HepG2 (cell line): ENCODE results near the gene DOK4. TPM values are rescaled to one million over a fixed set of nuclear protein-coding genes. Genes with fewer than 3 reads are reported as not detected.

ENCODE experiments used
- AHR ChIP-seq: IDR thresholded peaks from 2 replicates; pipeline ENCODE4 v1.6.1; 2018; ENCODE audit warnings: missing genetic modification reagents, missing compliant biosample characterization
- ARID3A ChIP-seq: IDR thresholded peaks from 2 replicates; pipeline ENCODE4 v1.6.1; 2012; ENCODE audit warnings: low read depth, low read length, improper control_type of control experiment
- MLLT10 ChIP-seq: sonication (generic); formaldehyde crosslinking; IDR thresholded peaks from 2 replicates; pipeline ENCODE4 v1.4.0; 2020; ENCODE audit warnings: missing genetic modification reagents
- MXD4 ChIP-seq: IDR thresholded peaks from 2 replicates; pipeline ENCODE4 v1.6.1; 2016; ENCODE audit warnings: mild to moderate bottlenecking, missing biosample characterization, missing genetic modification reagents
- NCOA2 ChIP-seq: sonication (generic); formaldehyde crosslinking; IDR thresholded peaks from 2 replicates; pipeline ENCODE4 v1.8.0; 2022; ENCODE audit warnings: inconsistent platforms
- NONO ChIP-seq, 2 experiments: fragments of 450-650 bp in 1 of 2; sonication (generic) in 1 of 2; formaldehyde crosslinking in 1 of 2; IDR thresholded peaks in 1 of 2; conservative IDR thresholded peaks in 1 of 2; 2 replicates each; pipeline versions ENCODE4 v1.6.1 to v1.8.0; 2017 to 2022; ENCODE audit warnings: mild to moderate bottlenecking in 1 of 2, missing genetic modification reagents in 1 of 2, moderate library complexity in 1 of 2
- PRMT3 ChIP-seq: sonication (generic); formaldehyde crosslinking; IDR thresholded peaks from 2 replicates; pipeline ENCODE4 v1.8.1; 2022; ENCODE audit warnings: low read depth, mild to moderate bottlenecking, moderate library complexity, missing genetic modification reagents, borderline replicate concordance
- RFXAP ChIP-seq: sonication (generic); formaldehyde crosslinking; IDR thresholded peaks from 2 replicates; pipeline ENCODE4 v1.4.0; 2020; ENCODE audit warnings: missing genetic modification reagents, borderline replicate concordance
- TBX3 ChIP-seq: fragments of 450-650 bp; IDR thresholded peaks from 2 replicates; pipeline ENCODE4 v1.6.1; 2017; ENCODE audit warnings: antibody characterized with exemption, mild to moderate bottlenecking, inconsistent platforms, borderline replicate concordance
- ZBTB42 ChIP-seq: sonication (generic); formaldehyde crosslinking; IDR thresholded peaks from 2 replicates; pipeline ENCODE4 v1.5.0; 2020; ENCODE audit warnings: mild to moderate bottlenecking, missing genetic modification reagents
- ZFP36L2 ChIP-seq: sonication (generic); formaldehyde crosslinking; IDR thresholded peaks from 2 replicates; pipeline ENCODE4 v1.4.0; 2020; ENCODE audit warnings: missing genetic modification reagents
- ZNF362 ChIP-seq: sonication (generic); formaldehyde crosslinking; IDR thresholded peaks from 2 replicates; pipeline ENCODE4 v1.4.0; 2020; ENCODE audit warnings: missing genetic modification reagents, mild to moderate bottlenecking, borderline replicate concordance
- ZNF512B ChIP-seq: sonication (generic); formaldehyde crosslinking; IDR thresholded peaks from 2 replicates; pipeline ENCODE4 v1.5.1; 2020; ENCODE audit warnings: missing genetic modification reagents, mild to moderate bottlenecking, borderline replicate concordance
- ZNF720 ChIP-seq: sonication (generic); formaldehyde crosslinking; IDR thresholded peaks from 2 replicates; pipeline ENCODE4 v1.4.0; 2020; ENCODE audit warnings: missing genetic modification reagents
- ZSCAN9 ChIP-seq: IDR thresholded peaks from 2 replicates; pipeline ENCODE4 v1.6.1; 2016; ENCODE audit warnings: borderline replicate concordance
- polyA plus RNA-seq, 8 experiments: library from polyadenylated mRNA; depleted of rRNA in 3 of 8; stranded (reverse) in 7 of 8; unstranded in 1 of 8; fragments of >200 nt; fragmentation: Illumina TruSeq in 4 of 8; extraction: Trizol in 4 of 8; gene quantifications; 2 replicates each; pipeline versions ENCODE4 v1.2.1 to v1.2.3, GENCODE V29; 2011 to 2016; ENCODE audit warnings: low read depth in 4 of 8, missing spikeins in 1 of 8, mixed read lengths in 1 of 8; ENCODE audit not compliant: insufficient read depth in 1 of 8
- total RNA-seq, 5 experiments: library from RNA; depleted of rRNA; stranded (reverse); fragments of >200 nt; fragmentation: Illumina TruSeq; extraction: Trizol; gene quantifications; 2 replicates each; pipeline ENCODE4 v1.2.3, GENCODE V29; 2016; ENCODE audit warnings: low read depth in 1 of 5
- TF ChIP-seq, protein P1 (sequence below): IDR thresholded peaks from 2 replicates; pipeline ENCODE4 v1.6.1; 2016; ENCODE audit warnings: low read depth, control low read depth
- TF ChIP-seq, protein P2 (sequence below): sonication (generic); formaldehyde crosslinking; IDR thresholded peaks from 2 replicates; pipeline ENCODE4 v1.4.0; 2020; ENCODE audit warnings: missing genetic modification reagents

The DOK4 gene
- total and polyA plus RNA-seq, 2 of the 13 experiments (the other 11 are each of a cell fraction or from before 2014, with no cell fraction given): 52.7 to 70.0 TPM

GRCh38 chr16:57479976-57480753, 6.1 kb downstream of the DOK4 start (continued):
- no peak for TF ChIP-seq ZNF512B (CRISPR knock-in tag)
- TF ChIP-seq ZNF720 (CRISPR knock-in tag): no peak
- no peak for TF ChIP-seq ZFP36L2 (CRISPR knock-in tag)
- no peak for TF ChIP-seq PRMT3 (CRISPR knock-in tag)
- TF ChIP-seq, protein P1, sequence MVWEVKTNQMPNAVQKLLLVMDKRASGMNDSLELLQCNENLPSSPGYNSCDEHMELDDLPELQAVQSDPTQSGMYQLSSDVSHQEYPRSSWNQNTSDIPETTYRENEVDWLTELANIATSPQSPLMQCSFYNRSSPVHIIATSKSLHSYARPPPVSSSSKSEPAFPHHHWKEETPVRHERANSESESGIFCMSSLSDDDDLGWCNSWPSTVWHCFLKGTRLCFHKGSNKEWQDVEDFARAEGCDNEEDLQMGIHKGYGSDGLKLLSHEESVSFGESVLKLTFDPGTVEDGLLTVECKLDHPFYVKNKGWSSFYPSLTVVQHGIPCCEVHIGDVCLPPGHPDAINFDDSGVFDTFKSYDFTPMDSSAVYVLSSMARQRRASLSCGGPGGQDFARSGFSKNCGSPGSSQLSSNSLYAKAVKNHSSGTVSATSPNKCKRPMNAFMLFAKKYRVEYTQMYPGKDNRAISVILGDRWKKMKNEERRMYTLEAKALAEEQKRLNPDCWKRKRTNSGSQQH (CRISPR knock-in tag): 0 out of 2 replicates have a peak, but pooled peaks have one; percentile 12
- TF ChIP-seq TBX3: 0 out of 2 replicates have a peak, but pooled peaks have one; percentile 18
- no peak for TF ChIP-seq ARID3A
- peak; percentile 60; the same call in 1 of the 2 replicates for TF ChIP-seq MXD4 (CRISPR knock-in tag)
- TF ChIP-seq, protein P2, sequence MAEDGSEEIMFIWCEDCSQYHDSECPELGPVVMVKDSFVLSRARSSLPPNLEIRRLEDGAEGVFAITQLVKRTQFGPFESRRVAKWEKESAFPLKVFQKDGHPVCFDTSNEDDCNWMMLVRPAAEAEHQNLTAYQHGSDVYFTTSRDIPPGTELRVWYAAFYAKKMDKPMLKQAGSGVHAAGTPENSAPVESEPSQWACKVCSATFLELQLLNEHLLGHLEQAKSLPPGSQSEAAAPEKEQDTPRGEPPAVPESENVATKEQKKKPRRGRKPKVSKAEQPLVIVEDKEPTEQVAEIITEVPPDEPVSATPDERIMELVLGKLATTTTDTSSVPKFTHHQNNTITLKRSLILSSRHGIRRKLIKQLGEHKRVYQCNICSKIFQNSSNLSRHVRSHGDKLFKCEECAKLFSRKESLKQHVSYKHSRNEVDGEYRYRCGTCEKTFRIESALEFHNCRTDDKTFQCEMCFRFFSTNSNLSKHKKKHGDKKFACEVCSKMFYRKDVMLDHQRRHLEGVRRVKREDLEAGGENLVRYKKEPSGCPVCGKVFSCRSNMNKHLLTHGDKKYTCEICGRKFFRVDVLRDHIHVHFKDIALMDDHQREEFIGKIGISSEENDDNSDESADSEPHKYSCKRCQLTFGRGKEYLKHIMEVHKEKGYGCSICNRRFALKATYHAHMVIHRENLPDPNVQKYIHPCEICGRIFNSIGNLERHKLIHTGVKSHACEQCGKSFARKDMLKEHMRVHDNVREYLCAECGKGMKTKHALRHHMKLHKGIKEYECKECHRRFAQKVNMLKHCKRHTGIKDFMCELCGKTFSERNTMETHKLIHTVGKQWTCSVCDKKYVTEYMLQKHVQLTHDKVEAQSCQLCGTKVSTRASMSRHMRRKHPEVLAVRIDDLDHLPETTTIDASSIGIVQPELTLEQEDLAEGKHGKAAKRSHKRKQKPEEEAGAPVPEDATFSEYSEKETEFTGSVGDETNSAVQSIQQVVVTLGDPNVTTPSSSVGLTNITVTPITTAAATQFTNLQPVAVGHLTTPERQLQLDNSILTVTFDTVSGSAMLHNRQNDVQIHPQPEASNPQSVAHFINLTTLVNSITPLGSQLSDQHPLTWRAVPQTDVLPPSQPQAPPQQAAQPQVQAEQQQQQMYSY (CRISPR knock-in tag): no peak
- 0 out of 2 replicates have a peak, but pooled peaks have one; percentile 24 for TF ChIP-seq NCOA2 (CRISPR knock-in tag)
- peak; percentile 73; the same call in 1 of the 2 replicates for TF ChIP-seq ZBTB42 (CRISPR knock-in tag)
- TF ChIP-seq RFXAP (CRISPR knock-in tag): no peak; the same call in 1 of the 2 replicates
- TF ChIP-seq AHR (CRISPR knock-in tag): peak; percentile 58; the same call in 1 of the 2 replicates
- peak; percentile 83; the same call in 1 of the 2 replicates for TF ChIP-seq ZSCAN9 (CRISPR knock-in tag)
- no peak for TF ChIP-seq MLLT10
- no peak for TF ChIP-seq NONO (IDR thresholded peaks at IDR 0.05)
- peak; percentile 77 for TF ChIP-seq NONO (CRISPR knock-in tag; conservative IDR thresholded peaks at IDR 0.05)
- TF ChIP-seq ZNF362 (CRISPR knock-in tag): no peak
